HG03354 (cell line): ENCODE measurements around the gene CNIH3.

Source experiments
- ATAC-seq: cut with Tn5 transposase; IDR thresholded peaks from one replicate; pipeline ENCODE4 v1.9.1; 2021; ENCODE audit warnings: mild to moderate bottlenecking; ENCODE audit not compliant: unreplicated experiment, poor library complexity, severe bottlenecking

Gene CNIH3

GRCh38 chr1:224784265-224785039 lies 168.3 kb downstream of the CNIH3 start:
- no peak for ATAC-seq

- no peak for ATAC-seq
Observed at GRCh38 chr1:224785040-224785328, 168.9 kb downstream of the CNIH3 start.

GRCh38 chr1:224785622-224786021 lies 169.5 kb downstream of the CNIH3 start:
- ATAC-seq = no peak

GRCh38 chr1:224786533-224787250 lies 170.6 kb downstream of the CNIH3 start:
- no peak for ATAC-seq

- ATAC-seq = no peak
Observed at GRCh38 chr1:224789311-224789710, 173.2 kb downstream of the CNIH3 start.
